K562 (cell line): ENCODE measurements around the gene SH3D19.
A peak's percentile ranks its signal among the peaks of the same experiment; 100 is the strongest.

ENCODE experiments used
- BRCA1 ChIP-seq, 2 experiments: fragments of 450-650 bp in 1 of 2; sonication (generic) in 1 of 2; formaldehyde crosslinking in 1 of 2; IDR thresholded peaks; 2 replicates each; pipeline versions ENCODE4 v1.5.0 to v1.6.1; 2017 to 2020; ENCODE audit warnings: mild to moderate bottlenecking in 1 of 2, missing genetic modification reagents in 1 of 2
- CHD4 ChIP-seq: fragments of 200-600 bp; sonication (generic); IDR thresholded peaks from 3 replicates; pipeline ENCODE4 v1.6.1; 2012; ENCODE audit warnings: low read depth, mild to moderate bottlenecking, mixed read lengths, low read length, inconsistent platforms; ENCODE audit not compliant: insufficient read depth, insufficient replicate concordance, poor library complexity, severe bottlenecking
- CHD7 ChIP-seq: fragments of 200-600 bp; sonication (generic); IDR thresholded peaks from one replicate; pipeline ENCODE4 v1.6.1; 2012; ENCODE audit warnings: mild to moderate bottlenecking, low read depth, low read length, inconsistent platforms
- NCOA2 ChIP-seq, 2 experiments: fragments of 450-650 bp; IDR thresholded peaks; 2 replicates each; pipeline ENCODE4 v1.6.1; 2018; ENCODE audit warnings: mild to moderate bottlenecking in 2 of 2, moderate library complexity in 1 of 2; ENCODE audit not compliant: partially characterized antibody in 2 of 2
- NELFE ChIP-seq: IDR thresholded peaks from 2 replicates; pipeline ENCODE4 v1.6.1; 2011; ENCODE audit warnings: mild to moderate bottlenecking; ENCODE audit not compliant: insufficient read depth, insufficient read length
- NFIC ChIP-seq: fragments of 450-650 bp; IDR thresholded peaks from 2 replicates; pipeline ENCODE4 v1.6.1; 2017; ENCODE audit warnings: mild to moderate bottlenecking, inconsistent platforms
- POLR2AphosphoS5 ChIP-seq: IDR thresholded peaks from 2 replicates; pipeline ENCODE4 v1.6.1; 2011; ENCODE audit warnings: mild to moderate bottlenecking, low read depth, low read length, moderate library complexity; ENCODE audit not compliant: control insufficient read depth, insufficient read depth
- RAD21 ChIP-seq, 2 experiments: fragments of 250-450 bp in 1 of 2; fragments of 450-650 bp in 1 of 2; sonication (Bioruptor Pico) in 1 of 2; formaldehyde crosslinking in 1 of 2; IDR thresholded peaks in 1 of 2; conservative IDR thresholded peaks in 1 of 2; 2 replicates each; pipeline versions ENCODE4 v1.4.0 to v1.8.0; 2020 to 2022; ENCODE audit warnings: mild to moderate bottlenecking in 2 of 2, moderate library complexity in 1 of 2
- RFX5 ChIP-seq: IDR thresholded peaks from 2 replicates; pipeline ENCODE4 v1.6.1; 2011; ENCODE audit warnings: low read depth, mild to moderate bottlenecking, improper control_type of control experiment, low read length
- UBTF ChIP-seq, 2 experiments: IDR thresholded peaks; 2 replicates each; pipeline ENCODE4 v1.6.1; 2012; ENCODE audit warnings: improper control_type of control experiment in 2 of 2, low read depth in 2 of 2, low read length in 2 of 2, borderline replicate concordance in 1 of 2
- ZBTB2 ChIP-seq: fragments of 450-650 bp; IDR thresholded peaks from 2 replicates; pipeline ENCODE4 v1.6.1; 2016; ENCODE audit warnings: antibody characterized with exemption
- ZC3H4 ChIP-seq: sonication (generic); formaldehyde crosslinking; IDR thresholded peaks from 2 replicates; pipeline ENCODE4 v1.9.0; 2021; ENCODE audit warnings: missing genetic modification reagents, borderline replicate concordance
- TF ChIP-seq, protein P1 (sequence below): fragments of 250-450 bp; sonication (Bioruptor Pico); IDR thresholded peaks from 2 replicates; pipeline ENCODE4 v1.5.0; 2020; ENCODE audit warnings: mild to moderate bottlenecking, borderline replicate concordance

DNA sequence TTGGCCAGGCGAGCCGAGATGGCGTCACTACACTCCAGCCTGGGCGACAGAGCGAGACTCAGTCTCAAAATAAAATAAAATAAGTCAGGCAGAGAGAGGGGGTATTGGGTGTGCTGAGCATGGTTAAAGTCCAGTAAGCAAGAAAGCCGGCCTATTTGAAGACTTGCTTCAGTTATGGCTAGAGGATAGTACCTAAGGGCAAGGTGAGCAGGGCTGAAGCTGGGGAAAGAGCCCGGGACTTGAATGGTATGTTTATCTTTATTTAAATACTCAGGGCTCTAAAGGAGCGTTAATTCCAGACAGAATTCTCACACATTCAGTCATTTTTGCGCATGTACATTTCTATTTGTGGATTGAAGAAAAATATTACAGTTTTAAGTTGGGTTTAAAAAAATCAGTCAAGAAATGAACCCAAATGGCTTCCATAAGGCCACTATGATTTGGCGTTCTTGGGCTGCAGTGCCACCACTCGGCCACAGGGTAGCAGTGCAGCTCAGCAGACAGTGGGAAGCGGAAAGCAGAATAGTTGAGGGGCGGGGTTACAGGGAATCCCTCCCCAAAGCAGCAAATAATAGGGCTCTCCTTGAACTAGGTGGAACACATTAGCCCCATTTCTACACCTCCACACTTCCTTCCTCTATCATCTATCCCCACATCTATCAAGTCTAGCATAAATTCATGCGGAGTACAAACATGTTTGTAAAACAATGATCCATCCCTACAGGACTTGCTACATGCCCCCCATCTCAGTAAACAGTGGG lies 37.2 kb upstream of the SH3D19 start:
- TF ChIP-seq NCOA2 (IDR thresholded peaks at IDR 0.05; ENCODE audit: partially characterized antibody in 2 of 2), result no peak
- TF ChIP-seq RAD21 (CRISPR knock-in tag; conservative IDR thresholded peaks at IDR 0.05 in 1 of 2, IDR thresholded peaks at IDR 0.05 in 1 of 2), result peak; percentile 79 to 86
- no peak for TF ChIP-seq POLR2AphosphoS5
- TF ChIP-seq CHD7, result no peak
- TF ChIP-seq UBTF (IDR thresholded peaks at IDR 0.05; ENCODE audit: borderline replicate concordance in 1 of 2, low read depth in 2 of 2, low read length in 2 of 2), result no peak
- no peak for TF ChIP-seq BRCA1 (IDR thresholded peaks at IDR 0.05)
- TF ChIP-seq BRCA1 (CRISPR knock-in tag; IDR thresholded peaks at IDR 0.05), result no peak
- TF ChIP-seq ZBTB2, result no peak
- no peak for TF ChIP-seq CHD4
- TF ChIP-seq ZC3H4 (CRISPR knock-in tag), result no peak
- TF ChIP-seq RFX5, result no peak
- no peak for TF ChIP-seq NELFE
- TF ChIP-seq, protein P1, sequence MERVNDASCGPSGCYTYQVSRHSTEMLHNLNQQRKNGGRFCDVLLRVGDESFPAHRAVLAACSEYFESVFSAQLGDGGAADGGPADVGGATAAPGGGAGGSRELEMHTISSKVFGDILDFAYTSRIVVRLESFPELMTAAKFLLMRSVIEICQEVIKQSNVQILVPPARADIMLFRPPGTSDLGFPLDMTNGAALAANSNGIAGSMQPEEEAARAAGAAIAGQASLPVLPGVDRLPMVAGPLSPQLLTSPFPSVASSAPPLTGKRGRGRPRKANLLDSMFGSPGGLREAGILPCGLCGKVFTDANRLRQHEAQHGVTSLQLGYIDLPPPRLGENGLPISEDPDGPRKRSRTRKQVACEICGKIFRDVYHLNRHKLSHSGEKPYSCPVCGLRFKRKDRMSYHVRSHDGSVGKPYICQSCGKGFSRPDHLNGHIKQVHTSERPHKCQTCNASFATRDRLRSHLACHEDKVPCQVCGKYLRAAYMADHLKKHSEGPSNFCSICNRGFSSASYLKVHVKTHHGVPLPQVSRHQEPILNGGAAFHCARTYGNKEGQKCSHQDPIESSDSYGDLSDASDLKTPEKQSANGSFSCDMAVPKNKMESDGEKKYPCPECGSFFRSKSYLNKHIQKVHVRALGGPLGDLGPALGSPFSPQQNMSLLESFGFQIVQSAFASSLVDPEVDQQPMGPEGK (CRISPR knock-in tag), result no peak
- no peak for TF ChIP-seq NFIC
